Cerebellar cortex (tissue), 1 donor: Measurements from ENCODE around the gene PYGL.
A peak's percentile ranks its signal among the peaks of the same experiment; 100 is the strongest.
"Not testable (repeated sequence)": the region's sequence is repeated elsewhere in the genome, so short reads cannot be mapped to it uniquely, and the experiment has no call there.

Experiments used
- DNase-seq: peaks from one replicate; pipeline ENCODE4 v3.0.0-alpha.2; 2015; ENCODE audit warnings: low spot score

The PYGL gene

GRCh38 chr14:50943943-50944646 is at the start of gene PYGL:
TSS of gene PYGL (minus strand) at chr14:50944483. CDS start at chr14:50944403, 80 bp downstream.
- no peak for DNase-seq

- DNase-seq: no peak
These were observed 41.6 kb upstream of the PYGL start for GRCh38 chr14:50985859-50986331.

GRCh38 chr14:50985124-50985858 is 41.0 kb upstream of the PYGL start:
- DNase-seq: no peak

- DNase-seq: no peak
These were observed 39.9 kb upstream of the PYGL start for GRCh38 chr14:50984036-50984710.

- no peak for DNase-seq
These were observed 35.9 kb upstream of the PYGL start for GRCh38 chr14:50979941-50980850.

GRCh38 chr14:50978888-50979287 is 34.6 kb upstream of the PYGL start:
- no peak for DNase-seq

GRCh38 chr14:50978529-50978871 is 34.2 kb upstream of the PYGL start:
- DNase-seq: no peak

- no peak for DNase-seq
These were observed 33.7 kb upstream of the PYGL start for GRCh38 chr14:50977863-50978528.

GRCh38 chr14:50974118-50974517 is 29.8 kb upstream of the PYGL start:
- DNase-seq: peak; percentile 26

- DNase-seq: no peak
These were observed 28.5 kb upstream of the PYGL start for GRCh38 chr14:50972734-50973133.

GRCh38 chr14:50970886-50971781 is 26.9 kb upstream of the PYGL start:
- no peak for DNase-seq

GRCh38 chr14:50967790-50968189 is 23.5 kb upstream of the PYGL start:
- no peak for DNase-seq

- no peak for DNase-seq
These were observed 22.8 kb upstream of the PYGL start for GRCh38 chr14:50967103-50967502.

GRCh38 chr14:50964683-50965390 is 20.6 kb upstream of the PYGL start:
- peak; percentile 40 for DNase-seq

- no peak for DNase-seq
These were observed 19.6 kb upstream of the PYGL start for GRCh38 chr14:50963919-50964318.

- no peak for DNase-seq
These were observed 17.4 kb upstream of the PYGL start for GRCh38 chr14:50961605-50962221.

- no peak for DNase-seq
These were observed 13.0 kb upstream of the PYGL start for GRCh38 chr14:50957296-50957695.

- DNase-seq: not testable (repeated sequence)
These were observed 12.1 kb upstream of the PYGL start for GRCh38 chr14:50956421-50956820.

- peak; percentile 23 for DNase-seq
These were observed 11.2 kb upstream of the PYGL start for GRCh38 chr14:50955373-50956043.
